Stimulated activated CD4-positive, alpha-beta T cell treated with anti-CD3 and anti-CD28 coated beads, Interleukin-15, amount 100 ng/mL, for 48 hours (primary cell): ENCODE data around the gene EPOP.
"Not testable (repeated sequence)": the region's sequence is repeated elsewhere in the genome, so short reads cannot be mapped to it uniquely, and the experiment has no call there.

Experiments used
- DNase-seq, 2 donors: peaks; one replicate each; pipeline ENCODE4 v3.0.0-alpha.2; 2020; ENCODE audit warnings: low read depth in 2 of 2

Gene EPOP

DNA sequence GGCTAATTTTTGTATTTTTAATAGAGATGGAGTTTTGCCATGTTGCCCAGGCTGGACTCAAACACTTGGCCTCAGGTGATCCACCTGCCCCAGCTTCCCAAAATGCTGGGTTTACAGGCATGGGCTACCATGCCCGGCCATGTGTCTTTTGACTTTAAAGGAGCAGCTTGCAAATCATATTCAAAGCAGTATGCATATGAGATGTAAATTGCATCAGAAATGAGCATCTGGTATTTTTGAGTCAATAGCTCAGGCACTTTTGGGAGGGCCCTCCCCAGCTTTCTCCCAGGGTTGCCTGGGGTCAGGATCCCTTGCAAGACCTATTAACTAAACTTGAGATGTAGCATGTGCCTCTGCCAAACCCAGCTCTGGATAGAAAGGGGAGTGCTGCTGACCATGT is 21.5 kb downstream of the EPOP start:
- DNase-seq, result no peak

DNA sequence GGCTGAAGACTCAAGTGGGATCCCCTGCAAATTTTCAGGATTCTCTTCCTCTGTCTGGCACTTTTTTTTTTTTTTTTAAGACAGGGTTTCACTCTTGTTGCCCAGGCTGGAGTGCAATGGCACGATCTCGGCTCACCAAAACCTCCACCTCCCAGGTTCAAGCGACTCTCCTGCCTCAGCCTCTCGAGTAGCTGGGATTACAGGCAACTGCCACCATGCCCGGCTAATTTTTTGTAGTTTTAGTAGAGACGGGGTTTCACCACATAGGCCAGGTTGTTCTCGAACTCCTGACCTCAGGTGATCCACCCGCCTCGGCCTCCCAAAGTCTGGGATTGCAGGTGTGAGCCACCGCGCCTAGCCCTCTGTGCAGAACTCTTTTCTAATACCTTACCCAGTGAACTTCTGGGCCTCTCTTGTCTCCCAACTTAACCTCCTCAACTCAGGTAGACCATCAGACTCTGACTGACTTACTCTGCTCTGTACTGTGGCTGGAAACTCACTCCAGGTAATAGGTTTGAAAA is 24.0 kb downstream of the EPOP start:
- not testable (repeated sequence) for DNase-seq

DNA sequence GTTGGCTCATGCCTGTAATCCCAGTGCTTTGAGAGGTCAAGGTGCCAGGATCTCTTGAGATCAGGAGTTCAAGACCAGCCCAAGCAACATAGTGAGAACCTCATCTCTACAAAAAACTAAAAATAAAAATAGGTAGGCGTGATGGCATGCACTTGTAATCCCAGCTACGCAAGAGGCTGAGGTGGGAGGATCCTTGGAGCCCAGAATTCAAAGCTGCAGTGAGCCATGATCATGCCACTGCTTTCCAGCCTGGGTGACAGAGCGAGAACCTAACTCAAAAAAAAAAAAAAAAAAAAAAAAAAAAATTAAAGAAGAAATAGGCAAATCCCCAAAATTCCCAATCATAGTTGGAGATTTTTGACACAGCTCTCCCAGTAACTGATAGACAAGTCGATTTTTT is 36.8 kb downstream of the EPOP start:
- DNase-seq, result no peak

DNA sequence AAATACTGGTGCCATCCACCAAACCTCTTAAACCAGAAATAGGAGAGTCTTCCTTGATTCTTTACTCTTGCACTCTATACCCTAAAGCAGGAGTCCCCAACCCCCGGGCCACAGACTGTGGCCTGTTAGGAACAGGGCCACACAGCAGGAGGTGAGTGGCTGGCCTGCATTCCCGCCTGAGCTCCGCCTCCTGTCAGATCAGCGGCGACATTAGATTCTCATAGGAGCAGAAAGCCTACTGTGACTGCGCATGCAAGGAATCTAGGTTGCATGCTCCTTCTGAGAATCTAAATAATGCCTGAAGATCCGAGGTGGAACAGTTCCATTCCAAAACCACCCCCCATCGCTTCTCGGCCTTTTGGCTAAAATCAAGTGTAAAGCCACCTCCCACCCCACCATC is 38.7 kb downstream of the EPOP start:
- no peak for DNase-seq

DNA sequence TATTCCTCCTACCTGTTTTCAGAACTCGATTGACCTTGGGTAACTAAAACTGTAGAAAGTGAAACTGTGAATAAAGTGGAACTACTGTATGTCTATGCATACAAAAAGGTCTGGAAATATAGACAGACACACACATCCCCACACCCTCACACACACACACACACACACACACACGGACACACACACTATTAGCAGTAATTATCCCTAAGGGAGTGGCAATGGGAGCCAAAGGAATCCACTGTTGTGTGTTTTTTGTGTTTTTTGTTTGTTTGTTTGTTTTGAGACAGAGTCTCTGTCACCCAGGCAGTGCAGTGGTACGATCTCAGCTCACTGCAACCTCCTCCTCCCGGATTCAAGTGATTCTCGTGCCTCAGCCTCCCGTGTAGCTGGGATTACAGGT is 42.4 kb downstream of the EPOP start:
- no peak for DNase-seq

DNA sequence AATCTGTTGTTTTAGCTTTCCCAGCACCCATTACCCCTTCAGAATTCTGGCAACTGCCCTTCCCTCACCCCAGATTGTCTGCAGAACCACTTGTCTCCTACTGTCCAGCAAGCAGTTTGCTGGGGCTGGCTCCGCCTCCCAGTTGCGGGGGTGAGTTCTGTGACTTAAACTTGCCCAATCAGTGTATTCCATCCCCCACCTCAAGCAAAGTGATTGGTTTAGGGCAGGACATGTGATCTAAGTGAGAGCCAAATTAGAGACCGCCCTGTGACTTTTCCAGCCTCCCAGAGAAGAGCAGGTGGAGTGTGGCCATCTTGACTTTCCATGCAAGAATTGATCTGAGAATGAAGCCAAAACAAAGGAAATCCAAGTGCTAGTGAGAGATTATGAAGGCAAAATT is 46.3 kb downstream of the EPOP start:
- no peak for DNase-seq

DNA sequence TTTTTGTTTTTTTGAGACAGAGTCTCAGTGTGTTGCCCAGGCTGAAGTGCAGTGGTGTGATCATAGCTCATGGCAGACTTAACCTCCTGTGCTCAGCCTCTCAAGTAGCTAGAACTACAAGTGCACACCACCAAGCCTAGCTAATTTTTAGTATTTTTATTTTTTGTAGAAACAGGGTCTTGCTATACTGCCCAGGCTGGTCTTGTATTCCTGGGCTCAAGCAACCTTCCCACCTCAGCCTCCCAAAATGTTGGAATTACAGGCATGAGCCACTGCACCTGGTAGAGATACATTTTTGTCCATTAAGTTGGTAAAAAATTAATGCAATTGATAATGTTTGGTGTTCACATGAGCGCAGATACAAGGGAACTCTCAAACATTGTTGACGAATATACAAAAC is 46.8 kb downstream of the EPOP start:
- DNase-seq, result no peak

DNA sequence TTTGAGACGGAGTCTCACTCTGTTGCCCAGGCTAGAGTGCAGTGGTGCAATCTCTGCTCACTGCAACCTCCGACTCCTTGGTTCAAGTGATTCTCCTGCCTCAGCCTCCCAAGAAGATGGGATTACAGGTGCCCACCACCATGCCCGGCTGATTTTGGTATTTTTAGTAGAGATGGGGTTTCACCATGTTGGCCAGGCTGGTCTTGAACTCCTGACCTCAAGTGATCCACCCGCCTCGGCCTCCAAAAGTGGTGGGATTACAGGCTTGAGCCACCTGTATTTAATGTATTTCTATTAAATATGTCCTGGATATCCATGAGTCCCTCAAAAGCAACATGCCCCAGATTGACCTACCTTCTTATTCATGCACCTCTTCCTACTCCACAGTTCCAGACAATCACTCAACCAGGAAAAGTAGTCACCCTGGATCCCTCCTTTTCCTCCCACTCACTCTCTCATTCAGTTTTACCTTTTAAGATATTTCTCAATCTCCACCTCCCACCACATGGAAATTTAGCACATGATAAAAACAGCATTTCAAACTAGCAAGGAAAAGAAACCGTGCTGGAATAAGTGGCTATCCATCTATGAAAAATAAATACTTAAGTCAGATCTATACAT is 48.0 kb downstream of the EPOP start:
- not testable (repeated sequence) for DNase-seq

DNA sequence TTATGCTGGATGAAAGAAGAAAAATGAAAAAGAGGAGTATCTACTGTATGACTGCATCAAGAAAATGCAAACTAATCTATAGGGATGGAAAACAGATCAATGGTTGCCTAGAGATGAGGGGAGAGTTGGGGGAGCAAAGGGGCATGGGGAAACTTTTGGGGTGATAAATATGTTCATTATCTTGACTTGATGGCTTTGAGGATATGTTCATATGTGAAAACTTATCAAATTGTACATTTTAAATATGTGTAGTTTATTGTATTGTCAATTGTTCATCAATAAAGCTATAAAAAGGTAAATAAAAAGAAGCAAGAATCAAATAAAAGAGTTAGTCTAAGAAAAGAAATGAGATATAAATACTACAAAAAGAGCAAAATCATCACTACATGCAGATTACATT is 49.3 kb downstream of the EPOP start:
- DNase-seq, result no peak

DNA sequence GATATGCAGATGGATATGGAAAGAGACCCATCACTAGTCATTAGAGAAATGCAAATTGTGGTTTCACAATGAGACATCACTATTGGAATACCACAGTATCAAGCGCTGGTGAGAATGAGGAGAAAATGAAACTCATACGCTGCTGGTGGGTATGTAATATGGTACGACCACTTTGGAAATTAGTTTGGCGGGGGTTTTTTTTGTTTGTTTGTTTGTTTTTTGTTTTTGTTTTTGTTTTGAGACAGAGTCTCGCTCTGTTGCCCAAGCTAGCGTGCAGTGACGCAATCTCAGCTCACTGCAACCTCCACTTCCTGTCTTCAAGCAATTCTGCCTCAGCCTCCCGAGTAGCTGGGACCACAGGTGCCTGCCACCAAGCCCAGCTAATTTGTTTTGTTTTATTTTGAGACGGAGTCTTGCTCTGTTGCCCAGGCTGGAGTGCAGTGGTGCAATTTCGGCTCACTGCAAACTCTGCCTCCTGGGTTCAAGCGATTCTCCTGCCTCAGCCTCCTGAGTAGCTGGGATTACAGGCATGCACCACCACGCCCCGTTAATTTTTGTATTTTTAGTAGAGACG is 49.9 kb downstream of the EPOP start:
- DNase-seq, result not testable (repeated sequence)
